ENCODE results near the gene CGN. TPM values are rescaled to one million over a fixed set of nuclear protein-coding genes. Genes with fewer than 3 reads are reported as not detected.

The CGN gene
- total RNA-seq, 1 experiment from 2014 or later, result 30.9 TPM

GRCh38 chr1:151585622-151586021, 74.4 kb downstream of the CGN start:
- no peak overlapping the region for H3K4ac ChIP-seq (ENCODE audit: low read depth, low read length)
- Mint-ChIP-seq H3K4me1 (peaks cover 5 to 13% of the 10 kb centered on the region in 2 experiments), H3K27me3 (ENCODE audit: low read depth) (no peaks in the 10 kb centered on the region), H3K27ac (peak overlapping the region in 1 of 3 experiments; percentile 53; a peak in 1 of 7 replicates), H3K36me3 (ENCODE audit: insufficient read depth in 1 of 3, low read depth in 3 of 3) (peaks cover 2 to 20% (median 4%) of the 10 kb centered on the region in 3 experiments; a peak in 5 of 7 replicates), H3K4me3 (no peak overlapping the region), H3K9me3 (peaks cover under 1 to 2% of the 10 kb centered on the region in 2 experiments; a peak in 4 of 5 replicates)
- no peaks in the 10 kb centered on the region for H3K23me2 ChIP-seq (ENCODE audit: insufficient read length, low read depth, low read length, poor library complexity, severe bottlenecking)
- H3K79me1 ChIP-seq (ENCODE audit: insufficient read depth, low read depth, low read length, poor library complexity, severe bottlenecking), result no peaks in the 10 kb centered on the region
- H2AFZ ChIP-seq (ENCODE audit: low read length), result no peak overlapping the region
- H3K9me3 ChIP-seq (ENCODE audit: control insufficient read depth, low read depth, low read length), result no peaks in the 10 kb centered on the region
- no peak overlapping the region for H3K18ac ChIP-seq (ENCODE audit: insufficient read length, low read depth, low read length)
- no peaks in the 10 kb centered on the region for H3K27me3 ChIP-seq (ENCODE audit: insufficient read depth, low read length)
- no peak for TF ChIP-seq CTCF (conservative IDR thresholded peaks at IDR 0.05)
- no peak overlapping the region for H3T11ph ChIP-seq (ENCODE audit: low read length)
- H3K27ac ChIP-seq (ENCODE audit: insufficient read length, low read depth, low read length), result no peak overlapping the region
- no peak overlapping the region for H2BK120ac ChIP-seq (ENCODE audit: low read depth, low read length, poor library complexity, severe bottlenecking)
- H2BK5ac ChIP-seq (ENCODE audit: insufficient read length, low read length), result no peak overlapping the region
- no peaks in the 10 kb centered on the region for H3K4me1 ChIP-seq (ENCODE audit: insufficient read depth, low read length)
- H2BK20ac ChIP-seq (ENCODE audit: low read depth, low read length, poor library complexity, severe bottlenecking), result no peak overlapping the region
- H2BK15ac ChIP-seq (ENCODE audit: low read depth, low read length), result no peak overlapping the region
- H3K14ac ChIP-seq (ENCODE audit: insufficient read depth, low read length), result no peak overlapping the region
- H3K23ac ChIP-seq (ENCODE audit: insufficient read length, low read depth, low read length), result no peak overlapping the region
- H4K5ac ChIP-seq (ENCODE audit: insufficient read length, low read depth, low read length), result no peak overlapping the region
- no peak overlapping the region for H4K8ac ChIP-seq (replicated peaks; ENCODE audit: insufficient read length, low read depth, low read length)
- no peak overlapping the region for H2AK5ac ChIP-seq (ENCODE audit: insufficient read length, low read length)
- no peak for DNase-seq
- no peak overlapping the region for H4K91ac ChIP-seq (ENCODE audit: insufficient read length, low read depth, low read length)
- no peak overlapping the region for H3K9ac ChIP-seq (ENCODE audit: extremely low read depth, insufficient read length, low read length)
- no peaks in the 10 kb centered on the region for H4K20me1 ChIP-seq (ENCODE audit: control insufficient read depth, insufficient read depth, insufficient read length)
- WGBS (ENCODE audit: extremely low coverage, insufficient read length, low lambda C conversion rate), result no CpG with 5 or more reads among the region's 1 CpG
- no peak overlapping the region for H2BK12ac ChIP-seq (ENCODE audit: insufficient read length, low read depth, low read length)
- no peak overlapping the region for H3K4me2 ChIP-seq (ENCODE audit: insufficient read depth, insufficient read length, low read length)
- no peaks in the 10 kb centered on the region for H3K79me2 ChIP-seq (ENCODE audit: insufficient read depth, low read length)
- H3K56ac ChIP-seq (ENCODE audit: insufficient read length, low read depth, low read length), result no peak overlapping the region

Small RNA genes lying within 50 kb of the gene (microRNA-seq; reads per million reads assigned to microRNA genes)
- gene MIR554 (ENCODE audit: borderline microRNAs expressed), result not detected

Other genes with a start within 250 kb of the CGN start
- 52.9 and 58.2 TPM in 2 replicates for gene ZNF687, start 229.1 kb upstream of the CGN start, total RNA-seq (2021)
- 39.1 and 39.2 TPM in 2 replicates for gene PI4KB, start 184.0 kb upstream of the CGN start, total RNA-seq (2021)
- 65.1 and 72.7 TPM in 2 replicates for gene RFX5, start 164.1 kb upstream of the CGN start, total RNA-seq (2021)
- 13.9 and 14.2 TPM in 2 replicates for gene SELENBP1, start 138.7 kb upstream of the CGN start, total RNA-seq (2021)
- gene PSMB4, start 111.8 kb upstream of the CGN start, total RNA-seq (2021), result 413 and 429 TPM in 2 replicates
- 93.0 and 102 TPM in 2 replicates for gene POGZ, start 51.9 kb upstream of the CGN start, total RNA-seq (2021)
- 6.2 and 6.5 TPM in 2 replicates for gene TUFT1, start 28.9 kb downstream of the CGN start, total RNA-seq (2021)
- 48.9 and 53.3 TPM in 2 replicates for gene SNX27, start 100.7 kb downstream of the CGN start, total RNA-seq (2021)
- gene CELF3, start 205.4 kb downstream of the CGN start, total RNA-seq (2021), result 0.90 and 1.0 TPM in 2 replicates
- gene RIIAD1, start 210.1 kb downstream of the CGN start, total RNA-seq (2021), result 1.4 TPM in 1 of 2 replicates, not detected in the other